Measurements from ENCODE around the gene SNX8. TPM values are rescaled to one million over a fixed set of nuclear protein-coding genes. Genes with fewer than 3 reads are reported as not detected.

Gene SNX8
- total and polyA plus RNA-seq, 2 donors (not counting 1 experiment from before 2014, with no cell fraction given) = 64.4 to 126 TPM

- WGBS (ENCODE audit: insufficient coverage) = under 1% methylated on average over 53 of the region's 55 CpGs
Measured at GRCh38 chr7:2354186-2354938, 40.1 kb upstream of the SNX8 start, which contains the start of gene EIF3B. EIF3B (plus strand) TSS chr7:2354827; CDS start chr7:2354922, 95 bp downstream.

More at GRCh38 chr7:2354186-2354938, 40.1 kb upstream of the SNX8 start, which contains the start of gene EIF3B:
- TF ChIP-seq EZH2 (IDR thresholded peaks at IDR 0.05; ENCODE audit: borderline replicate concordance, insufficient read depth, low read depth, low read length, poor library complexity, severe bottlenecking) (no peak), CTCF (IDR thresholded peaks at IDR 0.05) (no peak)
- Histone ChIP-seq H3K36me3 (replicated peaks in 1 of 2; ENCODE audit: control extremely low read depth in 1 of 2, control insufficient read depth in 1 of 2, extremely low read depth in 1 of 2, insufficient read depth in 2 of 2, low read length in 1 of 2) (peaks cover 1 to 14% of the 10 kb centered on the region in 2 experiments), H3K79me2 (ENCODE audit: control insufficient read depth, insufficient read depth, low read length) (peaks cover 56% of the 10 kb centered on the region), H3K4me1 (ENCODE audit: control insufficient read depth in 2 of 2, insufficient read depth in 2 of 2, low read length in 2 of 2) (peaks cover 21 to 27% of the 10 kb centered on the region in 2 donors), H3K9me3 (ENCODE audit: control extremely low read depth in 1 of 3, control insufficient read depth in 2 of 3, insufficient read depth in 1 of 3, low read length in 2 of 3) (no peaks in the 10 kb centered on the region), H3K9ac (ENCODE audit: low read length) (peak within 1 kb of the TSS; percentile 98), H2AFZ (ENCODE audit: insufficient read depth, low read depth, low read length, poor library complexity, severe bottlenecking) (peak within 1 kb of the TSS; percentile 99), H3K27me3 (replicated peaks in 1 of 4; ENCODE audit: control extremely low read depth in 1 of 4, control insufficient read depth in 3 of 4, insufficient read depth in 4 of 4, low read length in 3 of 4) (no peaks in the 10 kb centered on the region), H3K4me2 (replicated peaks; ENCODE audit: low read depth, low read length, poor library complexity, severe bottlenecking) (peak within 1 kb of the TSS; percentile 98), H3K4me3 (ENCODE audit: control extremely low read depth in 1 of 5, extremely low read depth in 1 of 5, insufficient read depth in 1 of 5, low read depth in 2 of 5, low read length in 4 of 5) (peak within 1 kb of the TSS; percentile 72 to 97 (median 89)), H4K20me1 (ENCODE audit: control insufficient read depth, insufficient read depth, low read length, poor library complexity, severe bottlenecking) (peaks cover 44% of the 10 kb centered on the region), H3K27ac (ENCODE audit: low read length in 2 of 2) (peak within 1 kb of the TSS; percentile 98 to 100)
- H3K4me1 Mint-ChIP-seq = peaks cover 29% of the 10 kb centered on the region
- peak; percentile 83 for ATAC-seq (ENCODE audit: low read depth)
- ChIA-PET CTCF (interaction anchor here (1.0 to 2.1 kb wide), 5 partner anchors 106 to 159 kb away, joined by 3 to 10 read pairs (median 3); no protein-coding TSS in a partner anchor), POLR2A (interaction anchor here (0.8 to 1.5 kb wide), 7 partner anchors 40 to 282 kb away, joined by 3 to 8 read pairs (median 4); partner anchors contain the start of gene SNX8)
- intact Hi-C loops (cut with micrococcal nuclease) = loop anchor here (1.0 to 2.0 kb wide), 5 partner anchors 40 to 335 kb away; partner anchors contain the start of genes CHST12 and SNX8
- peak within 1 kb of the TSS; percentile 100 for H3K27ac Mint-ChIP-seq
- H3K4me3 Mint-ChIP-seq = peak within 1 kb of the TSS; percentile 94
- H3K9me3 Mint-ChIP-seq (ENCODE audit: insufficient read depth) = no peaks in the 10 kb centered on the region
- H3K27me3 Mint-ChIP-seq = no peaks in the 10 kb centered on the region
- peak; percentile 99 for DNase-seq

Data from B cell (primary cell).